Esophagus squamous epithelium (tissue), 4 donors: ENCODE data around the gene SLC25A45.

Experiments used
- CTCF ChIP-seq, 6 experiments: fragments of 450-650 bp in 4 of 6; fragments of 200-600 bp in 2 of 6; sonication (generic) in 2 of 6; IDR thresholded peaks; one replicate each; pipeline ENCODE4 v1.5.1; 2016 to 2019; ENCODE audit warnings: antibody characterized with exemption in 6 of 6, mild to moderate bottlenecking in 4 of 6, moderate library complexity in 4 of 6
- POLR2A ChIP-seq, 4 donors: fragments of 450-650 bp; IDR thresholded peaks; one replicate each; pipeline ENCODE4 v1.6.1; 2017; ENCODE audit warnings: antibody characterized with exemption in 4 of 4, mild to moderate bottlenecking in 4 of 4, moderate library complexity in 3 of 4

GRCh38 chr11:65370659-65371049 is 11.8 kb downstream of the SLC25A45 start:
- no peak for TF ChIP-seq CTCF (IDR thresholded peaks at IDR 0.05)
- TF ChIP-seq POLR2A (IDR thresholded peaks at IDR 0.05), result no peak
